Neural cell (in vitro differentiated cells): ENCODE measurements around the gene RECK. TPM values are rescaled to one million over a fixed set of nuclear protein-coding genes. Genes with fewer than 3 reads are reported as not detected.

Experiments used
- H2AFZ ChIP-seq: fragments of 200-600, 300-800 bp; sonication (generic), shearing (Covaris generic); 2 replicates; pipeline ENCODE4 v1.6.0; 2014; ENCODE audit warnings: low read depth, mild to moderate bottlenecking, antibody characterized with exemption, low read length, moderate library complexity
- H3F3A ChIP-seq: fragments of 200-600 bp; shearing (Covaris generic); 2 replicates; pipeline ENCODE4 v1.6.1; 2016; ENCODE audit warnings: mild to moderate bottlenecking, moderate library complexity, mixed read lengths, antibody characterized with exemption, low read length; ENCODE audit not compliant: insufficient read depth, poor library complexity, severe bottlenecking
- H3K27ac ChIP-seq: fragments of 200-600, 300-800 bp; sonication (generic), shearing (Covaris generic); 2 replicates; pipeline ENCODE4 v1.5.1; 2014; ENCODE audit warnings: mild to moderate bottlenecking, low read length, moderate library complexity
- H3K27me3 ChIP-seq: fragments of 300-800, 200-600 bp; sonication (generic), shearing (Covaris generic); 2 replicates; pipeline ENCODE4 v1.6.0; 2014; ENCODE audit warnings: mild to moderate bottlenecking, low read depth, low read length, moderate library complexity; ENCODE audit not compliant: insufficient read depth
- H3K36me3 ChIP-seq: fragments of 300-800, 200-600 bp; sonication (generic), shearing (Covaris generic); 2 replicates; pipeline ENCODE4 v1.5.1; 2014; ENCODE audit warnings: mild to moderate bottlenecking, antibody characterized with exemption, low read length, moderate library complexity; ENCODE audit not compliant: insufficient read depth
- H3K4me2 ChIP-seq: fragments of 300-800, 200-600 bp; sonication (generic), shearing (Covaris generic); 2 replicates; pipeline ENCODE4 v1.6.0; 2014; ENCODE audit warnings: mild to moderate bottlenecking, low read length
- H3K4me3 ChIP-seq: fragments of 300-800, 200-600 bp; sonication (generic), shearing (Covaris generic); 2 replicates; pipeline ENCODE4 v1.5.1; 2014; ENCODE audit warnings: mild to moderate bottlenecking, low read length, moderate library complexity
- H3K79me2 ChIP-seq: fragments of 200-600 bp; shearing (Covaris generic); replicated peaks from 2 replicates; pipeline ENCODE4 v1.6.0; 2014; ENCODE audit warnings: mild to moderate bottlenecking, low read length, moderate library complexity; ENCODE audit not compliant: insufficient read depth
- H3K9ac ChIP-seq: fragments of 300-800, 200-600 bp; sonication (generic), shearing (Covaris generic); 2 replicates; pipeline ENCODE4 v1.6.1; 2016; ENCODE audit warnings: mild to moderate bottlenecking, low read length, mixed read lengths
- H3K9me2 ChIP-seq: fragments of 200-600 bp; shearing (Covaris generic); 2 replicates; pipeline ENCODE4 v1.6.1; 2016; ENCODE audit warnings: mild to moderate bottlenecking, low read length, mixed read lengths; ENCODE audit not compliant: insufficient read depth
- H3K9me3 ChIP-seq: fragments of 200-600, 300-800 bp; sonication (generic), shearing (Covaris generic); 2 replicates; pipeline ENCODE4 v1.6.1; 2016; ENCODE audit warnings: mild to moderate bottlenecking, mixed run types, low read length, moderate library complexity, mixed read lengths
- H4K20me1 ChIP-seq: fragments of 200-600 bp; shearing (Covaris generic); 2 replicates; pipeline ENCODE4 v1.6.1; 2016; ENCODE audit warnings: mild to moderate bottlenecking, mixed run types; ENCODE audit not compliant: insufficient read depth
- CTCF ChIP-seq: fragments of 450-650 bp; IDR thresholded peaks from 2 replicates; pipeline ENCODE4 v1.5.1; 2014; ENCODE audit warnings: antibody characterized with exemption, mild to moderate bottlenecking, moderate library complexity; ENCODE audit not compliant: poor library complexity, severe bottlenecking
- EP300 ChIP-seq: fragments of 450-650 bp; conservative IDR thresholded peaks from 2 replicates; pipeline ENCODE4 v1.6.1; 2014; ENCODE audit warnings: antibody characterized with exemption, mild to moderate bottlenecking, moderate library complexity; ENCODE audit not compliant: poor library complexity, severe bottlenecking
- EZH2 ChIP-seq: fragments of 200-600, 300-800 bp; shearing (Covaris generic), sonication (generic); IDR thresholded peaks from 2 replicates; pipeline ENCODE4 v1.6.1; 2014; ENCODE audit warnings: antibody characterized with exemption, low read length, borderline replicate concordance, mild to moderate bottlenecking; ENCODE audit not compliant: insufficient read depth, poor library complexity, severe bottlenecking
- MXI1 ChIP-seq: fragments of 450-650 bp; conservative IDR thresholded peaks from 2 replicates; pipeline ENCODE4 v1.6.1; 2014; ENCODE audit warnings: antibody characterized with exemption, mild to moderate bottlenecking; ENCODE audit not compliant: poor library complexity, severe bottlenecking
- POLR2AphosphoS5 ChIP-seq: IDR thresholded peaks from 2 replicates; pipeline ENCODE4 v1.6.1; 2012
- RAD21 ChIP-seq: fragments of 450-650 bp; conservative IDR thresholded peaks from 2 replicates; pipeline ENCODE4 v1.6.1; 2014; ENCODE audit warnings: antibody characterized with exemption, mild to moderate bottlenecking, moderate library complexity
- REST ChIP-seq: IDR thresholded peaks from 2 replicates; pipeline ENCODE4 v1.6.1; 2012; ENCODE audit warnings: borderline replicate concordance
- SMC3 ChIP-seq: fragments of 450-650 bp; conservative IDR thresholded peaks from 2 replicates; pipeline ENCODE4 v1.6.1; 2014; ENCODE audit warnings: antibody characterized with exemption, mild to moderate bottlenecking, moderate library complexity; ENCODE audit not compliant: poor library complexity
- TAF1 ChIP-seq: IDR thresholded peaks from 2 replicates; pipeline ENCODE4 v1.6.1; 2012; ENCODE audit warnings: low read depth
- polyA plus RNA-seq: library from polyadenylated mRNA; depleted of rRNA; stranded (reverse); fragments of >200 nt; gene quantifications from 2 replicates; pipeline ENCODE4 v1.2.3, GENCODE V29; 2014

RECK gene
- polyA plus RNA-seq, 1 donor from 2014 or later: 6.9 TPM

GRCh38 chr9:36018891-36019720 lies 17.6 kb upstream of the RECK start:
- Histone ChIP-seq H3K9me3 (no peaks in the 10 kb centered on the region), H3K4me3 (no peak overlapping the region), H3K36me3 (no peaks in the 10 kb centered on the region), H4K20me1 (no peaks in the 10 kb centered on the region), H3K4me2 (no peak overlapping the region), H3K9ac (no peak overlapping the region), H3K9me2 (no peaks in the 10 kb centered on the region), H3K27me3 (no peaks in the 10 kb centered on the region), H2AFZ (no peak overlapping the region), H3K79me2 (no peaks in the 10 kb centered on the region), H3F3A (no peaks in the 10 kb centered on the region), H3K27ac (no peak overlapping the region)
- TF ChIP-seq POLR2AphosphoS5 (no peak), EZH2 (no peak)

- Histone ChIP-seq H3K9ac (no peak overlapping the region), H3K4me3 (no peak overlapping the region), H4K20me1 (no peaks in the 10 kb centered on the region), H3K4me2 (no peak overlapping the region), H3F3A (no peaks in the 10 kb centered on the region), H3K9me2 (no peaks in the 10 kb centered on the region), H3K9me3 (no peaks in the 10 kb centered on the region), H3K27me3 (no peaks in the 10 kb centered on the region), H3K79me2 (no peaks in the 10 kb centered on the region), H3K36me3 (no peaks in the 10 kb centered on the region), H3K27ac (no peak overlapping the region), H2AFZ (no peak overlapping the region)
- TF ChIP-seq TAF1 (no peak), MXI1 (no peak), CTCF (no peak), EZH2 (no peak), EP300 (no peak), POLR2AphosphoS5 (no peak), SMC3 (no peak), RAD21 (no peak), REST (no peak)
Measured at GRCh38 chr9:36021968-36022367, 14.7 kb upstream of the RECK start.
